Stimulated activated CD8-positive, alpha-beta memory T cell treated with anti-CD3 and anti-CD28 coated beads, Interleukin-2, amount 100 ng/mL, for 48 hours (primary cell): ENCODE measurements around the gene LYVE1.

Source experiments
- DNase-seq, 2 donors: peaks; one replicate each; pipeline ENCODE4 v3.0.0-alpha.2; 2020; ENCODE audit warnings: low read depth in 2 of 2

The LYVE1 gene

DNA sequence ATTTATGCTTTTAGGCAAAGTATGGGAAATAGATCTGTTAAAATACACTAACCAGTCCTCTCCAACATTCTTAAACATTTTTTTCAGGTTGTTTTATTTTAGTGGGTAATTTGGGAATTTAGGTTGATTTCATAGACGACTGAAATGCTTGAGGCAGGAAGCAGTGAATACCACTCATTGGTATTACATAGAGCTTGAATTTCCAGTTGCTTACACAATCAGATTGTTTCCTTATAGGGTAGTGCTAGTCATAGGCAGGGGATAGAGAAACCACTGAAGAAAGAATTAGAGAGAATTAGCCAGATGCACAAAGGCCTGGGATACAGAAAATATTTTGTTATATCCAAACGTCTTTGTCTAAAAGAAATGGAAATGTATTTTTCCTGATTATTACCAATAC is 23.9 kb upstream of the LYVE1 start:
- no peak for DNase-seq

DNA sequence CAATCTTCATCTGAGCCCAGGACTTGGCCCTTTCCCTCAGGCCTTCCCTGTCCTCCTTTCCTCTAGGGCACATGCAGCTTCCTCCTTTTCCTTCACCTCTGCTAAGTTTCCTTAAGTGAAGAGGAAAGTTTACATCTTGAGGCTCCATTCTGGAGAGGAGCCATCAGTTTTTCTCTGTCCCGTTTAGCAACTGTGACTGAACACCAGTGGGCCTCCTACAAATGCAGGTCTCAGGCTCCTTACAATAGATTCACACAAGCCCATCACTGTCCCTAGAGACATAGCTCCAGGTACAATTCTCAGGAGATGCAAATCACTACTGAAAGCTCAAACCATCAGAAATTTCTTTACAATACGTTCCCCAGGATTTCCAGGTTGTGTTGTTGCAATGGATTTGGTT is 23.3 kb upstream of the LYVE1 start:
- DNase-seq: no peak

DNA sequence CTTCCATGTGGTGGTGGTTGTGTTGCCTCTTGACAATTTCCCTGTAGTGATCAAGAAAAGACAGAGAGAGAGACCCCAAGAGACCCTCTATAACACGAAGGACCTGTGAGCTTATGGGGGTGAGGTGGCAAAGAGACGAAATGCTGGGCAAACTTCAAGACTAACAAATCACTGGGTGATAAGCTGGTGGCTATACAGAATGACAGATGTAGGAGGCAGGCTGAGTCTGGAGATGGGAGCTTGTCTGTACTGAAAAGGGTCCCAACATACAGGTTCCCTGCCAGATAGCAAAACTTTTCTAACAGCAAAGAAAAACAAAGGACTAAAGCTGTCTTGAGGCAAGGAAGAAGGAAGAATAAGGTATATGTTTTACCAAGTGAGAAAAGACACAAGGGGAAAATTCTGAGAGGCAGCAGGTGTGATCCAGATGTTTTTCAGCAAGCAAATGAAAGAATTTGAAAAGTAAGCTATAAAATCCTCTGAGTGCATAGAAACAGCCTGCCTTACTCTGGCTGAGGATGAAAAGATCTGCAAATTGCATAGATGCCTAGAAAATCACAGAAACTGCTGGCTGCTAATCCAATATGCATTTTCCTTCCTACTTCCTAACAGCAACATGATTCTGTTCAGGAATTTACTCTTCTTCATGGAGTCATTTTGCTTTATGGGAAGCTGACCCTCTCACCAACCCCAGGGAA is 21.9 kb upstream of the LYVE1 start:
- no peak for DNase-seq

DNA sequence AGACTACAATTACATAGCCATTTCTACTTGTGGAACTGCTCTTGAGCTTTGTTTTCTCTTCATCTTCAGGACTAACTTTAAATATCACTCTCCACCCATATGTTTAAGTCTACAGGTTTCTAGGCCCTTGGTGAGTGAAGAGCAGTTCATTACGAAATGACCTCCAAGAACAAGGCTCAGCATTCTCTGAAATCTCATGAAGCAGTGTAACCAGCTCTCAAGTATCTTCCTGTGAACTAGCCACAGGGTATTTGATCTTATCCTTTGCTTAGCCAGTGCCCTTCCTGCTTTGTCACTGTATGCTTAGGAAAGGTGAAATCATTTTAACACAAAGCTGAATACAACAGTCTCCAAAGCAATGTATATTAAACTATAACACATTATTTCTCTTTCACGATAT is 20.4 kb upstream of the LYVE1 start:
- no peak for DNase-seq

DNA sequence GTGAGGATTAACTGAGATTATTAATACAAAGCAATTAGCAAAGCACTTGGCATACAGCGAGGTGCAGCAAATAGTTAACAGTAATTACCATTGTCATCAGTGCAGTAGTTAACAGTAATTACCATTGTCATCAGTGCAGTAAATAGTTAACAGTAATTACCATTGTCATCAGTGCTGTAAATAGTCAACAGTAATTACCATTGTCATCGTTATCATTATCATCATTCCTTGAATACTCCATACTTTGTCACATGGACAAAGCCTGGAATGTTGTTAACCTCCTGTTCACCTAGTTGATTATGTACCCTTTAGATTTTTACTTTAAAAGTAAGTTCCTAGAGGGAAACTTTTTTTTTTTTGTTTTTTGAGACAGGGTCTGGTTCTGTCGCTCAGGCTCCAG is 19.5 kb upstream of the LYVE1 start:
- DNase-seq: no peak

DNA sequence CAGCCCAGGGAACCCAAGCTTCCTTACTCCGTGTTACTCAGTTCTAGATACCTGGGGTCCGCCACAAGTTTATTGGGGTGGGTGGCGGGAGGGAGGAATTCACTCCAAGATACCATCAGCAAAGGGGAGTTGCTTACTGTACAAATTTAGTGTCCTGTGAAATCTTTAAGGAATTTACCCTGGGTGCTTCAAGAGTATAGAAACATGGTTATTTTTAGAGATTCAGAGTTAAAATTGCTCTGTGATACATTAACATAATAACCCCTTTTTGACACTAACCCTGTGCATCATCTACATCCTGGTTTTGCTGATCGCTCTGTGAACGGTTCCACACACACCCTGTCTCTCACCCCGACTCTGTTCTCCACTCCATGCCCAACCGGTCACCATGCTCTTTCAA is 18.9 kb upstream of the LYVE1 start:
- DNase-seq: no peak

DNA sequence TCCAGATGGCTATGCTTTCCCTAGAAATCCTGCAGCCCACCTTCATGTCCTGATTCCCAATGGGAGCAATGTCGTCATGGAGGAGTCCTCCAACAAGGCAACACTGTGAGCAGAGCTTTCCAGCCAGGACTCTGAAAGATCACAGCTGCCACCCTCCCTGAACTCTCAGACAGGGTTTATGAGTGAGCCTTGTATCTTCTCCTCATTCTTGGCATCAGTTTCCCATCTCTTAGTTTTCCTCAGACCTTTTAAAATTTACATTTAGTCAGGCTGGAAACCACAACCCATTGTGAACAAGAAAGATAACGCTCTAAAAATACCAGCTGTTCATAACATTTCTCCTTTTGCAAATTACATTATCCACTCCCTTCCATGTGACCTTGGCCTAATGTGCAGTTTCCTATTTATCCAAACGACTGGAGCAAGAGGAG is 15.6 kb upstream of the LYVE1 start:
- DNase-seq: no peak

DNA sequence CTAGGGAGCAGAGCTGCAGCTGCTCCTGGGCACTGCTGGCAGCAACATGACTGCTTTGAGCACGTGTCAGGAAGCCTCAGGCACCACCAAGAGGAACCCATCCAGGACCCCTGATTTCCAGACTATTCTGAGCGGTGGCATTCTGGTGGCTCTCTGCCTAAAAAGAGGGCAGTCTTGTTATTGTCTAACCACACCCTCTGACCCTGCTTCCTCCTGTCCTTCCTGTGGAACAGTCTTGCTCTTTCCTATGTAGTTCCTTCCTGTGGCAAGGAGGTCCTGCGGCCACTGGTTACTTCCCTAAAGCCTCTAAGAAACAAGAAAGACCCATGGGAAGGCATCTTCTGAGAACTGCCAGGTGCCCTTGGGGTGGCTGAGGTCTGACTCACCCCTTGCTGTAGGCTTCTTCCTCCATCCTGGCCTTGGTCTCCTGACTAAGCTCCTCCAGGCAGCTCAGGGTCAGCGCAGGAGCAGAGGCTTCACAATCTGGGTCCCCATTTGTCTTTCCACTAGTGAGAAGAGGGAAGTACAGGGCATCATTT is 13.1 kb upstream of the LYVE1 start:
- DNase-seq: no peak

DNA sequence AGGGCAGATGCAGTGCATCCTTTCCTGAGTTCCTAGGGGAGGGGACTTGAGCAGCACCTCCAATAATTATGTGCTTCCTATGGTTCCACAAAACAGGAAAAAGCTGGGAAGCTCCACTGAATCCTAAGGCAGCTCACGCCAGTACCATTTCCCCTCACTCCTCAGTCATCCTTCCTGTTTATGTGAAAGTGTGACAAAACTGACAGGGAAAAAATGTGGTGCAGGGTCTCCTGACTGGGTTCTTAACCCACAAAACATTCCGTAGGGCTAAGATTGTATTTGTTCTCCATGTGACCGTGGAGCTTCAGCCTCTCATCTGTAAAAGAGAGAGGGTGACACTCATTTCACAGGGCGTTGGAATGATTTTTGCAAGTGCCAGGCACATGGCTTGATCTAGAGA is 12.2 kb upstream of the LYVE1 start:
- no peak for DNase-seq

DNA sequence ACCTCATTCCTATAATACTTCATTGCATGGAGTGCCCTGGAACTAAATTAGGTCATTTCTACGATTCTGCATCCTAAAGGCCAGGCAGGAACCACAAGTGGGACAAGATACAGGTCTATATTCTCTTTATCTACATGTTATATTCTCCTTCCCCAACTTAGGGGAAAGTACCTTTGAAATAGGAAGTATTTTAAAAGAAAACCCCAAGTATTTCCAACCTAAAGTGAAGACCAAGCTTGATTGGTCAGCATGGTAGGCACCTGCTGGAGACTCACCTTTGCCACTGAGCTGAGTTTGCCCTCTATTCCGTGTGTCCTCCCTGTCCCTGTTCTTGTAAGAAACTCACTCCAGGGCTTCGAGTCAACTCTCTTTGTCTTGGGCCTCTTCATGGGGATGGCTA is 11.2 kb upstream of the LYVE1 start:
- DNase-seq: no peak

DNA sequence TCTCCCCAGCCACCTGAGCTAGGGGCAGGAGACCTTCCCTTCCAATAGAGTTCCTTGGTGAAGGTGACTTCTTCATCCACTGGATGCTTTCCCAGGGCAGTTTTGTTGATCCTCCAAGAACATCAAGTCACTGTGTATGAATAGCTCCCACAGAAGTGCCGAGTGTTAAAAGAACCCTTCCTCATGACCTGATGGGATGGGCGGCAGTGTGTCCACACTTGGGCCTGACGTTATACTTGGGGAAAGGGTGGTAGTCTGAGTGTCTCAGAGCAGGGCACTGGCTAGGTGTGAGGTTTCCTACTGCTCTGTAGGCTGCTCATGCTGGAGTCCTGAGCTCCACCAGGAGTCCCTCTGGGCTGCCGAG is 7.6 kb upstream of the LYVE1 start:
- no peak for DNase-seq

DNA sequence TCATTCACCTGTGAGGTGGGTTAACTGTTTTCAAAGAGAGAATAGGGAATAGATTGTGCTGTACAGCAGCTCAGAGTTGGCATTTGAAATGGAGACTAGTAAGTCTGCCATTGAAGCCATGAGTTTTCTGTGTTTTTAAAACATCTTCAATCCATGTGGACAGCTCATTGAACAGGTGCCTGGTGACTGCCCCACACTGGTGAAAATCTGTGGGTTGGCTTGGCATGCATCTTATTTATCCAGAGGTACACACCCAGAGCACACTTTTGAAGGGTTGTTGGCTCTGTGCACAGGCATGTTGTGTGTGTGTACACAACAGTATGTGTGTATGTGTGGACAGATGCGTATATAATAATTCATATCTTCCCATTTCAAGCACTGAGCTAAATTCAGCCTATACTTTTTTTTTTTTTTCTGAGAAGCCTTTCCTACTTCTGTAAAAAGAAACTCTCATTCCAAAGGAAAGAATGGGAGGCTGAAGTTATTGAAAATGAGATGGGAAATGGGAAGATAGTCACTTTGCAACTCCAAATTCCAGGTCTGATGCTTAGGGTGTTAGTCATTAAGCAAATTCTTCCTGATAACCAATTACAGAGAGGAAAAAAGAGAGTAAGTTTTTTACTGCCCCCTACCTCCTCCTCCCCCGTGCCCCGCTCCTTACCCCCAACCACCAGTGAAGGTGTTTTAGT is 7.0 kb upstream of the LYVE1 start:
- DNase-seq: no peak

DNA sequence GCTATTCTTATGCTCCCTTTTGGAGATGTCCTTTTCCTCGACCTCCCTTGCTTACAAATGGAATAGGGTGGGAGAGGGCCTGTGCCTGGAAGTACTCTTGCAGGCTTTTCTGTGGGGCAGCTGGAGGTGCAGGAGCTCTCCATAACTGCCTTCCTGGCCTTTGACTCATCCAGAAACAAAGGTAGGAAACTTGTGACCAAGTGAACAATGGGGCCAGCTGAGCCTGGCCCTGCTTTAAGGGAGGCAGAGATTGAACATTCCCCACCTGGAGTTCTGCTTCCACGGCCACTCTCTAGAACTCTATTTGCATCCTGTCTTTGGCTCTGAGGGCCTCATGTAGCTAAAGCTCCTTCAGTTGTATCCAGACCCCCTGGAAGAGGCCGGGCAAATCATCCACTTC is 5.1 kb upstream of the LYVE1 start:
- no peak for DNase-seq

DNA sequence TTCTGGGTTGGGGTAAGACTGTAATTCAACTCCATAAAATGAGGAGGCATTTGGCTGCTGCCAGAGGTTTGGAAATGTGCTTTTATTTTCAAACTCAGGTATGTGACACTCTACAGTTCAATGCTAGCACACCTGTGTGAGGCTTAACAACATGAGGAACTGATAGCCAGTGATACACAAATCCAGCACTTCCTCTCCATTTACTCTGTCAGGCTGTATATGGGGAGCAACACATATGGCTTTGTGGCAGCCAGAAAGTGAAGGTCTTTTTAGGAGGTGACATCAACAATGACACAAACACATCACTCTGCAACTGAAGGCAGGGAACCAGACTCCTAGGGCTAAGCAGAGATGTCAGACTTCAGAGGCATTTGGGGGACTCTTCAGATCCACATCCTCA is 4.6 kb upstream of the LYVE1 start:
- no peak for DNase-seq

DNA sequence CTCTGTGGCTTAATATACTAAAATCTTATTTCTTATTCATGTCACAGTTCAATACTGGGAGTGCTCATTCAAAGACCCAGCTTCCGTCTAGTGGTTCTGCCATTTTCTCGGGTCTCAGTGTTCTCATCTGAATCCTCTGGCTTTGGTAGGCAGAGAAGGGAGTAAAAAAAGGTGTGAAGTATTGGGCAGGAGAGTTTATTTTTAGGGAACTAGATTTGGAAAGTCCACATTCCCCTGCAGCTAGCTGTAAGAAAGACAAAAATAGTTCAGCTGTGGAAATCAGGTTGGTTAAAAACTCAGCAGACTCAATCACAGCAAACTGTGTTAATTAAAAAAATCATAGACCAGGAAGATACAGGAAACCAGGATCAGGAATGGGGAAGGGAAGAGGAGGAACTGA is 4.1 kb upstream of the LYVE1 start:
- DNase-seq: no peak

DNA sequence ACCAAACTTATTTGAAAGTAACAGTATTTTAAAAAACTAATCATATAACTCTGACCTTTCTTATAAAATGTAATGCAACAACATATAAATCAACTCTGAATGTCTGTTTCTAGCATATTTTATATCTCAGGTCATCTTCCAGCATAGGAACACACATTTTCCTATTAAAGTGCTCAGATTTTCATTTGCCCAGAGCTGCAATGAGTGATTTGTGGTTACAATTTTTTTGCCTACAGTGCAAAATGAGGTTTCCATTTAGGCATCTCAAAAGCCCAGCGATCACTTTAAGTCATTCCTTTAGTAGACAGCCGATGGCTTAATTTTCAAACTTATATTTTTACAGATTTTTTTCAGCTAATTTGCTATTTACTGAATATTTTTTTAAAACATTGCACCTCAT is 1.0 kb downstream of the LYVE1 start:
- no peak for DNase-seq

DNA sequence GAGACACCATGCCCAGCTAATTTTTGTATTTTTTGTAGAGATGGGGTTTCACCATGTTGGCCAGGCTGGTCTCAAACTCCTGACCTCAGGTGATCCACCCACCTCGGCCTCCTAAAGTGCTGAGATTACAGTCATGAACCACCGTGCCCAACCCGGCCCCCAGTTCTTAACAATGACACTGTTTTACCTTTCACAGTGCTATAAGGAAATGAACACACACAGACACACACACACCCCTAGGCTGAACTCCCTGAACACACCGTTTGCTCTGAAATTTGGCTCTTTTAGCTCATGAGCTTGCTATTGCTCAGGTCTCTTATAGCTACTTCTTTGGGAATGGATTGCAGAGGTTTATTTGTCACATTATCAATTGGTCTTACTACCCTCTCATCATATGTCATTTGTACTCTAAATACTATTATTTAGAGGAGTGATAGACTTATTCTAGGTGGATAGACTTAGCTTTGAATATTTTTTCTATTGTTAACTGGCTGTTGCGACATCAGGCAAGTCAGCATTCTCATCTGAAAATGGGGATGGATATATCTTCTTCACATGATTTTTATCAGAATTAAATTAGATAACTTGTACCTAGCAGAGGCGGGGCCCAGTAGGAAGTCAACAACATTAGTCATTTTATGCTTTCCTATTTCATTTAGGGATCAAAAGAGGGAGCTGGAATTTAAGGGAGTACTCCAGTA is 2.1 kb downstream of the LYVE1 start:
- DNase-seq: no peak

DNA sequence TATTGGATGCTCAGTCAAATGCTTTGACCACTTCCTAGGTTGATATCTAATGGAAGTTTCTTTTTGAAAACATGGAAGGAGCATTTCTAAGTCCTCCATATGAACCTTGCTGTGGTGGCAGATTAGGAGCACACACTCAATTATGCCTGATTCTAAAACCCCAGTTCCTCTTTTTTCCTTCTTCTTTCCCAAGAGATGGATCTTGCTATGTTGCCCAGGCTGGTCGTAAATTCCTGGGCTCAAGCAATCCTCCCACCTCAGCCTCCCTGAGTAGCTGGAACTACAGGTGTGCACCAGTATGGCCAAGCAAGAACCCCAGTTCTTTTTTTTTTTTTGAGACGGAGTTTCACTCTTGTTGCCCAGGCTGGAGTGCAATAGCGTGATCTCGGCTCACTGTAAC is 3.0 kb downstream of the LYVE1 start:
- no peak for DNase-seq

DNA sequence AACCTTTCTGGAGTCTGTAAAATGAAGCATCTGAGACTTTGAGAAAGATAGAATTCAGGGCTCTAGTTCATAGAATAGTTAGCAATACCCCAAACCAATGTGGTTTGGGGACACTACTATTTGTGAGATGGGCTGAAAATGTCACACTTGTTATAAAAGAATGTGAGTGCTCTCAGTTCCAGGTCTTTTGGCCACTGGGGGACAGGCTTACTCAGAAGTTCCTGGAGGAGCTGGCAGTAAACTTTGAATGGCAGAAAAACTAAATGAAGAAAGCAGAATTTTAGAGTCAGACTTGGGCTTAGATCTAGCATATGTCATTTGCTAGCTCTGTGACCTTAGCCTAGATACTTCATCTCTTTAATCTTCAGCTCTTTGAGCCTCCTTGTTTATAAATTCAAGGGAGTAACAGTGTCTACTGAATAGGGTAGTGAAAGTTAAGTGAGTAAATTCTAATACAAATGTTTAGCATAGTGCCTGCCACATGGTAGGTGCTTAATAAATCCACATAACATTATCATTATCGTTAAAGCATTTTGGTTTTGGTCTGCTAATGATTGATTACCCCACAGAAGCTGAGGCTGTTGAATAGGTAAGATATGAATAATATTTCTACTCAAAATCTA is 3.7 kb downstream of the LYVE1 start:
- no peak for DNase-seq

DNA sequence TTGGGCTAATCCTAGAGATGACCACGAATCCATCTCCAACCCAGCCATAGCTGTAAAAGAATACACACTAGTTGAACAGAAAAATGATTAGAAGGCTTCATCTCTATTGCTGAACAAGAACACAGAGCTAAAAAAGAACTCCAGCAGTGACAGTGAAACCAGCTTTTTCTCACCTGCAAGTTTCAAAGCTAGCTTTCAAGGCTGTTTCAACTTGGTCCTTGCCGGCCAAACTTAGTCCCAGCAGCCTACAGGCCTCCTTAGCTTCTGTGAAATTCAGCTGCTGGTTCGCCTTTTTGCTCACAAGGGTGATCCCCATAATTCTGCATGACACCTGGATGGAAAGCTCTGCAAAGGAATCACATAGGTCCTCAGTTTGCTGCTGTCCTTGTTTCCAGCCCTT is 4.4 kb downstream of the LYVE1 start:
- no peak for DNase-seq

DNA sequence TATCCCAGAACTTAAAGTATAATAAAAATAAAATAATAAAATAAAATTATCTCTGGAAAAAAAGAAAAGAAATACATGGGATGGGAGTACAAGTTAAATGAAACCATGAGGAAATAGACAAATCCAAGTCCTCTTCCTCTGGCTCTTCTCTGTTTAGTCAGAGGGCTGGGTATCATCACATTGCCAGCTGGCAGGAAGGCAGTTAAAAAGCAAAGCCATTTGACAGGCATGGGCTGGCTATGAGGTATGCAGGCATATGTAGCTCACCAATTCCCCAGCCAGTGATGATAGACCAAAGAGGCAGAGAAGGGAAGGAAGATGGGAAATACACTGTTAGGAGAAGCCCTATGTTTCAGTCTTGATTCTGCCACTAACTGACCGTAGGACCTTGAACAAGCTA is 6.5 kb downstream of the LYVE1 start:
- DNase-seq: no peak

DNA sequence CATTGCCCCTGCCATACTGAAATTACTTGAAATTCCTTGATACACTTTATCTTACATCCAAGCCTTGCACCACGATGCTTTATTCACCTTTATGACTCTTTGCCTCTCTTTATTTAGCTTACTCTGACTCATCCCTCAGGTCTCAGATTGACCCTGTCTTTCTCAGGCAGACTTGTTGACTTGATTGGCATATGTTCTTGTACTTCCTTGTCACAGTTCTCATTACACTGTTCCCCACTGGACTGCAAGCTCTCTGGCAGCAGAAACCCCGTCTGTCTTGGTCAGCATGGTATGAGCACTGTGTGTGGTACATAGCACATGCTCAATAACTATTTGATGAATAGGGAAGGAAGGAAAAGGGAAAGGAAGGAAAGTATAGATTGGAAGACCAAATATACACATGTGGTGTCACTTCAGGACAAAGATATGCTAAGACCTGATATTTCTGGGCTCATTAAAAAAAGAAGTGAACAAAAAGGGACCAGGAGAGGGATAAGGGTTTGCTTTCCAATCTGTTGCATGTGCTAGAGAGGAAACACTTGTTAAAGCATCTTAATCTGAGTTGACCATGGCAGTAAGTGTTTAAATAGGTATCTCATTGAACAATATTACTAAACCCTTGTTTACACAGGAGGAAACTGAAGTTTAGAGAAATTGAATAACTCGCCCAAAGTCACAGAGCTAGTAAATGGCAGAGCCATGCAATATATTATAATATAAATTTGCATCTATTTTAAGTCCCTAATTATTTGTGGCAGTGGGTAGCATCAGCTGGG is 7.2 kb downstream of the LYVE1 start:
- no peak for DNase-seq
